ENCODE results near the gene DAZAP2. TPM values are rescaled to one million over a fixed set of nuclear protein-coding genes. Genes with fewer than 3 reads are reported as not detected.

DAZAP2 gene
- total and polyA plus RNA-seq, 2 of the 4 experiments (the other 2 are of a cell fraction): 62.2 to 202 TPM

- no TSS peak for BruUV-seq (replicated peaks)
- dilution Hi-C loops (cut with HindIII; ENCODE audit: low sequenced_read_pairs, unreplicated experiment) (no loop called here), intact Hi-C loops (cut with micrococcal nuclease) (no loop called here)
Observed at GRCh38 chr12:51205350-51205749, 33.3 kb upstream of the DAZAP2 start.

More at GRCh38 chr12:51205350-51205749, 33.3 kb upstream of the DAZAP2 start:
- Histone ChIP-seq H3K4me1 (ENCODE audit: control insufficient read depth, insufficient read depth, low read length) (no peaks in the 10 kb centered on the region; the same call in 1 of the 2 replicates), H3K4me2 (ENCODE audit: low read depth, low read length) (no peak overlapping the region), H3K36me3 (ENCODE audit: control insufficient read depth, insufficient read depth, low read length) (peaks cover 9% of the 10 kb centered on the region), H2AK9ac (replicated peaks; ENCODE audit: low read depth, low read length, poor library complexity) (no peak overlapping the region), H4K8ac (ENCODE audit: low read depth in 2 of 2, low read length in 2 of 2) (no peak overlapping the region), H3K9me1 (ENCODE audit: insufficient read depth, low read length) (peaks cover 7% of the 10 kb centered on the region), H2BK120ac (ENCODE audit: low read depth, low read length) (no peak overlapping the region), H3K18ac (ENCODE audit: low read depth, low read length) (no peak overlapping the region), H2BK15ac (ENCODE audit: low read depth, low read length) (no peak overlapping the region), H3K4ac (ENCODE audit: low read depth, low read length) (no peak overlapping the region), H3K79me1 (ENCODE audit: low read depth in 1 of 2, low read length in 2 of 2) (no peaks in the 10 kb centered on the region), H2BK20ac (ENCODE audit: low read depth, low read length) (no peak overlapping the region), H3K27me3 (ENCODE audit: control insufficient read depth, insufficient read depth, low read length) (no peaks in the 10 kb centered on the region), H3K4me3 (ENCODE audit: insufficient read depth, low read depth, low read length) (no peak overlapping the region), H2AK5ac (ENCODE audit: low read depth, low read length) (no peak overlapping the region), H4K91ac (ENCODE audit: insufficient read depth, low read depth, low read length) (no peak overlapping the region), H3K27ac (ENCODE audit: insufficient read depth, low read length) (no peak overlapping the region), H3K9me3 (ENCODE audit: control insufficient read depth, insufficient read depth, low read length) (peaks cover 4% of the 10 kb centered on the region; the same call in 1 of the 2 replicates), H3K56ac (ENCODE audit: extremely low read depth, insufficient read depth, low read length) (no peak overlapping the region), H2AFZ (replicated peaks; ENCODE audit: low read length, poor library complexity) (no peak overlapping the region), H3K9ac (ENCODE audit: low read depth, low read length) (no peak overlapping the region), H4K20me1 (ENCODE audit: insufficient read depth, low read length) (no peaks in the 10 kb centered on the region), H4K5ac (ENCODE audit: low read depth, low read length) (no peak overlapping the region), H3K14ac (replicated peaks; ENCODE audit: low read depth, low read length) (no peak overlapping the region), H2BK5ac (ENCODE audit: low read depth, low read length, poor library complexity, severe bottlenecking) (no peak overlapping the region), H3K23ac (ENCODE audit: low read depth, low read length) (no peak overlapping the region)
- ChIA-PET CTCF (no interaction called here), POLR2A (ENCODE audit: unreplicated experiment) (no interaction called here)
- 83% methylated on average over 2 of the region's 6 CpGs; no CpG with 5 or more reads in 1 of the 2 experiments for WGBS, 2 experiments (ENCODE audit: extremely low coverage in 2 of 2, insufficient read length in 1 of 2)
- in situ Hi-C loops (cut with MboI; ENCODE audit: low sequenced_read_pairs): no loop called here
- DNase-seq (no peak), ATAC-seq (ENCODE audit: low read depth) (no peak)
- no peak for TF ChIP-seq NFE2L2 (IDR thresholded peaks at IDR 0.05; ENCODE audit: low read depth, low read length)
- no peak for TF ChIP-seq USF2 (IDR thresholded peaks at IDR 0.05; ENCODE audit: low read depth, low read length)
- no peak for TF ChIP-seq SMC3 (IDR thresholded peaks at IDR 0.05; ENCODE audit: low read depth, low read length)
- TF ChIP-seq MXI1 (IDR thresholded peaks at IDR 0.05; ENCODE audit: borderline replicate concordance, low read depth, low read length): no peak
- TF ChIP-seq RFX5 (IDR thresholded peaks at IDR 0.05; ENCODE audit: low read depth, low read length): no peak
- no peak for TF ChIP-seq POLR2A (IDR thresholded peaks at IDR 0.05; ENCODE audit: low read depth, low read length)
- no peak for TF ChIP-seq FOS (IDR thresholded peaks at IDR 0.05; ENCODE audit: low read depth, low read length)
- TF ChIP-seq ELK1 (IDR thresholded peaks at IDR 0.05; ENCODE audit: borderline replicate concordance, low read depth, low read length): no peak
- TF ChIP-seq CHD1 (IDR thresholded peaks at IDR 0.05; ENCODE audit: low read depth, low read length): no peak
- no peak for TF ChIP-seq RAD21 (IDR thresholded peaks at IDR 0.05; ENCODE audit: low read length)
- no peak for TF ChIP-seq RCOR1 (IDR thresholded peaks at IDR 0.05; ENCODE audit: insufficient replicate concordance, low read length)
- TF ChIP-seq BHLHE40 (IDR thresholded peaks at IDR 0.05; ENCODE audit: low read depth, low read length): no peak
- TF ChIP-seq CTCF (conservative IDR thresholded peaks at IDR 0.05; ENCODE audit: low read depth, low read length): no peak
- TF ChIP-seq CEBPB (IDR thresholded peaks at IDR 0.05; ENCODE audit: low read depth, low read length): no peak
- TF ChIP-seq MAZ (IDR thresholded peaks at IDR 0.05; ENCODE audit: borderline replicate concordance, low read depth, low read length): no peak
- no peak for TF ChIP-seq MAFK (IDR thresholded peaks at IDR 0.05; ENCODE audit: low read depth, low read length)
